Esophagus (tissue), 2 donors: ENCODE measurements around the gene STX8. TPM values are rescaled to one million over a fixed set of nuclear protein-coding genes. Genes with fewer than 3 reads are reported as not detected.

Experiments used
- H3K27ac ChIP-seq, 2 donors: one replicate each; pipeline ENCODE4 v1.5.1; 2013; ENCODE audit warnings: low read depth in 2 of 2, mild to moderate bottlenecking in 2 of 2, inconsistent platforms in 1 of 2, low read length in 1 of 2, moderate library complexity in 1 of 2
- H3K27me3 ChIP-seq, 2 donors: one replicate each; pipeline ENCODE4 v1.6.1; 2013; ENCODE audit warnings: low read length in 2 of 2, control low read depth in 1 of 2, mild to moderate bottlenecking in 1 of 2; ENCODE audit not compliant: insufficient read depth in 2 of 2, control insufficient read depth in 1 of 2
- H3K36me3 ChIP-seq, 2 donors: one replicate each; pipeline ENCODE4 v1.6.1; 2013; ENCODE audit warnings: low read length in 1 of 2; ENCODE audit not compliant: control insufficient read depth in 2 of 2, insufficient read depth in 2 of 2
- H3K4me1 ChIP-seq, 2 donors: one replicate each; pipeline ENCODE4 v1.6.1; 2013; ENCODE audit warnings: low read length in 1 of 2; ENCODE audit not compliant: control insufficient read depth in 2 of 2, insufficient read depth in 2 of 2
- H3K4me3 ChIP-seq, 2 donors: one replicate each; pipeline ENCODE4 v1.5.1; 2013; ENCODE audit warnings: low read length in 2 of 2, mild to moderate bottlenecking in 2 of 2, low read depth in 1 of 2, moderate library complexity in 1 of 2
- H3K9me3 ChIP-seq, 2 donors: one replicate each; pipeline ENCODE4 v1.6.1; 2013; ENCODE audit warnings: mild to moderate bottlenecking in 2 of 2, low read depth in 1 of 2, low read length in 1 of 2, moderate library complexity in 1 of 2; ENCODE audit not compliant: control insufficient read depth in 2 of 2, insufficient read depth in 1 of 2
- WGBS, 2 donors: extraction: QIAGEN DNeasy Blood & Tissue Kit; methylation state at CpG; one replicate each; pipeline ENCODE4 v1.1.7; 2013; 5-methylcytosine and 5-hydroxymethylcytosine counted together
- polyA plus RNA-seq, 2 donors: library from polyadenylated mRNA; stranded (reverse); fragments of 200-250 nt; gene quantifications; one replicate each; pipeline ENCODE4 v1.2.3, GENCODE V29; 2013
- donor health status: healthy with polysubstance abuse.
- donor health status: Bipolar disorder and iron deficiency.

STX8 gene
- polyA plus RNA-seq, 2 donors: 37.0 to 44.8 TPM

DNA sequence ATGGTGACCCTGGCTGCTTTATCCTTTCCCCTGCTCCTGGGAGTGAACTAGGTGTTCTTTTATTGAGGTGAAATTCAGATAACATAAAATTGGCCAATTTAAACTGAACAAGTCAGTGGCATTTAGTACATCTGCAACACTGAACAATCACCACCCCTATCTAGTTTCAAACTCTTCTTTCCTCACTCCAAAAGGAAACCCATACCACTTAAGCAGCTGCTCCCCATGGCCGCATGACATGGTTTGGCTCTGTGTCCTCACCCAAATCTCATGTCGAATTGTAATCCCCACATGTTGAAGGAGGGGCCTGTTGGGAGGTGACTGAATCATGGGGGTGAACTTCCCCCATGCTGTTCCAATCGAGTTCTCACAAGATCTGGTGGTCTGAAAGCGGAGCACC, 154.1 kb downstream of the STX8 start:
- no peaks in the 10 kb centered on the region for H3K9me3 ChIP-seq
- no peaks in the 10 kb centered on the region for H3K27me3 ChIP-seq
- H3K4me3 ChIP-seq: no peak overlapping the region
- H3K4me1 ChIP-seq: no peaks in the 10 kb centered on the region
- WGBS, 2 donors: 91 to 92% methylated on average over 4 of the region's 4 CpGs
- no peak overlapping the region for H3K27ac ChIP-seq
- H3K36me3 ChIP-seq: no peaks in the 10 kb centered on the region

DNA sequence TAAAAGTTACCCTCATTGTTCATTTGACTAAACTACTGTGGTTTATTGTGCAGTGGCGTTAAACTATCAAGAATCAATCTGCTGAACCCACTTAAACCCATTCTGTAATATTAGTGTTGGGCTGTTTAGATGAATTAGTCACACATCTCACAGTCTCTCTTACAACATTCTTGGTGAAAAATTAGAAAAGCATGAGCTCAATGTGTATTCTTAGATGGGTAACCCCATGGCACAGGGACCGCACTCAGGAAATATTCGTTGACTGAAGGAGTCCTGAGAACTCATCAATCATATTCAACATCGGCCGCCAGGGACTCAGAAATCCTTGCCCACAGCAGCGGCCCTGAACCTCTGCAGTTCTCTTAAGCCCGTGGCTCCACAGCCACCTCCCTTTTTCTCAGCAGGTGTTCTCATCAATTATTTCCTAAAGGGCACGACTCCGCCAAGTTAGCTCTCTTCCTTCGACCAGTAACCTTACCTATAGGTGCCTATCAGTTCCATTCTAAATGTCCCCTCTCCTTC, 155.6 kb downstream of the STX8 start:
- Histone ChIP-seq H3K27me3 (no peaks in the 10 kb centered on the region), H3K4me1 (no peaks in the 10 kb centered on the region), H3K4me3 (no peak overlapping the region), H3K27ac (no peak overlapping the region), H3K9me3 (no peaks in the 10 kb centered on the region), H3K36me3 (no peaks in the 10 kb centered on the region)
- 85 to 86% methylated on average over 10 of the region's 10 CpGs for WGBS, 2 donors

DNA sequence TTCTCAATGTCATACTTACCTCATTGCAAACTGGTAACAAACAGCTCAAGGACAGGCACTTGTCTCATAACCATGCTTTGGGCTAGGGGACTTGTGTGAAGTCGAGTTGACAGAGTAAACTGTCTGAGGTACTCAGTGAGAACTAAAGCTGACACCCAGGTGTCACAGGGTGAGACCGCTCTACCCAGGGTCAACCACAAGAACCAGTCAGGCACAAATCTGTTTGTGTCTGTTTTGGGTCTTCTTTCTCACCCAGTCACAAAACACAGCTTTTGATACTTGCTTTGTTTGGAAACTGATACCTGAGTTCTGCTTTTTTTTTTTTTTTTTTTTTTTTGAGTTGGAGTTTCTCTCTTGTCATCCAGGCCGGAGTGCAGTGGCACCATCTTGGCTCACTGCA, 161.1 kb downstream of the STX8 start:
- Histone ChIP-seq H3K4me1 (no peaks in the 10 kb centered on the region), H3K9me3 (no peaks in the 10 kb centered on the region), H3K27ac (no peak overlapping the region), H3K27me3 (no peaks in the 10 kb centered on the region), H3K4me3 (no peak overlapping the region), H3K36me3 (no peaks in the 10 kb centered on the region)
- WGBS, 2 donors: 90 to 93% methylated on average over 3 of the region's 3 CpGs

DNA sequence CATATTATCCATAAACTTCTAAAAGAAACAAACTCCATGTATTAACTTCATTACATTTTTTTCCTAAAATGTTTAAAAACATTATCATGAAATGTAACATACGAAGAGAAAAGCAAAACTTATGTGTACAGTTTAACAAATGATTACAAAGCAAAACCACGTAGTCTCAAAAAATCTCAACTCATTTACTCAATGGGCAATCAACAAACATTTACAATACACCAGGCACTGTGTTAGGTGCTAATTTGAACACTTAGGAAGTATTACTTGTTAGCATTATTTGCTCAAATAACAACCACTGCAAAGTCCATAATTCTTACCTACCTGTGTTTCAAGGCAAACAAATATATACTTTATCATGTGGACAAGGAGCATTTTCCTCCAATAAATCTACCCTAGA, 164.9 kb downstream of the STX8 start:
- no peaks in the 10 kb centered on the region for H3K36me3 ChIP-seq
- no peaks in the 10 kb centered on the region for H3K9me3 ChIP-seq
- no peaks in the 10 kb centered on the region for H3K27me3 ChIP-seq
- H3K4me3 ChIP-seq: no peak overlapping the region
- H3K27ac ChIP-seq: no peak overlapping the region
- 84 to 86% methylated on average over 2 of the region's 2 CpGs for WGBS, 2 donors
- no peaks in the 10 kb centered on the region for H3K4me1 ChIP-seq

DNA sequence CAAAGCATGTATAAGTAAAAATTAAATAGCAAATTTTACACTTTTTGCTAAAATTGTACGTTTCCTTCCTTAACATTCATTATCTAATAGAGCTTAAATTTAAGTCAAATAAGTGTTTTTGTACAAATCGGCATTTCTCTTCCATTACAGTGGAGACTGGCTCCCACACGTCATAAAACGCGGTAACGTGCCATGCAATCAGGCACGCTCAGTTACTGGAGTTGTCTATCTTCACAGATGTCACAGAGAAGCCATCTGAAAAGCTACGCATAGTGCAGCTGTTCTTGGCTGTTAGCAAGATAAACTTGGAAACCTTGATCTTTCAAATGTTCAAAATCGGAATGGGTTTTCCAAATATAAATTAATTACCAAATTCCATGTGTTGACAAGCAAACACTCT, 165.3 kb downstream of the STX8 start:
- no peaks in the 10 kb centered on the region for H3K36me3 ChIP-seq
- no peaks in the 10 kb centered on the region for H3K4me1 ChIP-seq
- H3K9me3 ChIP-seq: no peaks in the 10 kb centered on the region
- no peaks in the 10 kb centered on the region for H3K27me3 ChIP-seq
- WGBS, 2 donors: 67 to 78% methylated on average over 9 of the region's 9 CpGs
- H3K27ac ChIP-seq: no peak overlapping the region
- no peak overlapping the region for H3K4me3 ChIP-seq

DNA sequence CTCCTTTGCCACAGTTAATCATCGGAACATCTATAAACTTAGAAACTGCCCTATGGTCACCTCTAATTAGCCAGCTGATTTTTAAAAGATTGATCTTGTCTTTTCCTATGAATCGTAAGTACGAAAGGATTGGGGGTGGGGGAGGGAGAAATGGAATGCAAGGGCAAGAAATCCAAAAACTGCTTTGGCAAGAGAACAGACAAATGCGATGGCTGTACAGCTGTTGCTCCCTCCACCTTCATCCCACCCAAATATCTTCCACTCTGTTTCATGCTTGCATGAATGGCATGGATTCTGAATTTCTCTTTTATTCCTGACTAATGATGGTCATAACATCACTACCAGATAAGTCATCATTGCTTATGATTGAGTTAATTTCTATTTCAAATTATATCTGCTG, 165.7 kb downstream of the STX8 start:
- WGBS, 2 donors: 29 to 42% methylated on average over 4 of the region's 4 CpGs
- H3K4me1 ChIP-seq: no peaks in the 10 kb centered on the region
- no peak overlapping the region for H3K4me3 ChIP-seq
- H3K36me3 ChIP-seq: no peaks in the 10 kb centered on the region
- no peaks in the 10 kb centered on the region for H3K9me3 ChIP-seq
- no peaks in the 10 kb centered on the region for H3K27me3 ChIP-seq
- no peak overlapping the region for H3K27ac ChIP-seq

DNA sequence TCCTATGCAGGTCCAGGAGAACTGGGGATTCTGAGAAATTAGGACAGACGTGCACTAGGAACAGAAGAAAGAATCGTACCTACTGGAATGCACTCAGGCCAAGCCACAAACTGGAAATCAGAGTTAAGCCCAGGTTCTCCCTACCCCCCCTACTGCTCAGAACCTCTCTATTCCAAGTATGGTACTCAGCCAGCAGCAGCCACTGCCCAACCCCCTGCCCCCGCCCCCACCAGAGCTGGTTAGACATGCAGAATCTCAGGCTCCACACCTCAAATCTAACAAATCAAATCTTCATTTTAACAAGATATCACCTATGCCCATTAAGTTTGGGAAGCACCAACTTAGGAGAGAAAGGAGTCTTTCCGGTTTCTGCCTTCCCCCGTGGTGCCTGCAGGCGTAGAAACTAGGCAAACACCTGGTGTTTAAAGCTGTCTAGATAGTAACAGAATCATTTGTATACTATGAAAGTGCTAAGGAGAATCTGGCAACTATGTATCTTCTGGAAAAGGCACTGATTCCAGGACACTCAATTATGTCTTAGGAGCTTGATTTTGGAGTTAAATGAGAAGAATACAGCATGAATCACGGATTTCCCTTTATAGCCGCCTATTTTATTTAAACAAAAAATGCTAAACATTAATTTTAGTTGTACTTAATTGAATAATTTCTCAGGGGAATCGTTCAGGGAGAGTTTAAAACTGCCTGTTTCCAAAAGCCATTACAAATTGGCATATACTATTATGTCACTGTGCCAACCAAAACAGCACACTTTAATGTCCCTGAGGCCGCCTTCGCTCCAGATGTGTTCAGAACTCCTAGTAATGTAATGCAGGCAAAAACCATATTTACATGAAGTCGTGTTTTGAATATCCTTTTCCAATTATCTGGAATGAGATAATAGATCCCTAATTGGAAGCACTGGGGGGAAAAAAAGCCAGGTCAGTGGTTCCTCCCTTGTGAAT, 166.5 kb downstream of the STX8 start:
- WGBS, 2 donors: 26 to 47% methylated on average over 12 of the region's 12 CpGs
- Histone ChIP-seq H3K27ac (peak overlapping the region in 1 of 2 donors; percentile 15), H3K9me3 (no peaks in the 10 kb centered on the region), H3K36me3 (no peaks in the 10 kb centered on the region), H3K4me3 (no peak overlapping the region), H3K27me3 (no peaks in the 10 kb centered on the region), H3K4me1 (no peaks in the 10 kb centered on the region)

DNA sequence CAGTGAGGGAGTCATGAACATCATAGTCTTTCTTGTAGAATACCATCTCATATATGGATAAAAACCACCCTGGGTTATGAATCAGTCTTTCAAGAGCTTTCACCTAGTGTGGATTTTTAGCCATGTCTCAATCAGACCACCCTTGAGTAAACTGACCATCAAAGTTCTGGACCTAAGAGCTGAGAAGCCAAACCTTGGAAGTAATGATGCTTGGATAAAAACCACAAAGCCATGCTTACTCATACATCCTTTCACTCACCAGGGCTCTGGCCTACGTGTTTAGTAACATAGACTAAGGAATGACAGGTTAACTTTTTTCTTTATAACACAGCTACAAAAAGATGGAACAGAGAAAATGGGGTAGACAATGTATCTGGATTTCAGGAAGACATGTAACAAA, 167.2 kb downstream of the STX8 start:
- H3K4me1 ChIP-seq: no peaks in the 10 kb centered on the region
- no peaks in the 10 kb centered on the region for H3K9me3 ChIP-seq
- no peaks in the 10 kb centered on the region for H3K36me3 ChIP-seq
- 64 to 65% methylated on average over 1 of the region's 1 CpG for WGBS, 2 donors
- no peak overlapping the region for H3K4me3 ChIP-seq
- no peak overlapping the region for H3K27ac ChIP-seq
- no peaks in the 10 kb centered on the region for H3K27me3 ChIP-seq

DNA sequence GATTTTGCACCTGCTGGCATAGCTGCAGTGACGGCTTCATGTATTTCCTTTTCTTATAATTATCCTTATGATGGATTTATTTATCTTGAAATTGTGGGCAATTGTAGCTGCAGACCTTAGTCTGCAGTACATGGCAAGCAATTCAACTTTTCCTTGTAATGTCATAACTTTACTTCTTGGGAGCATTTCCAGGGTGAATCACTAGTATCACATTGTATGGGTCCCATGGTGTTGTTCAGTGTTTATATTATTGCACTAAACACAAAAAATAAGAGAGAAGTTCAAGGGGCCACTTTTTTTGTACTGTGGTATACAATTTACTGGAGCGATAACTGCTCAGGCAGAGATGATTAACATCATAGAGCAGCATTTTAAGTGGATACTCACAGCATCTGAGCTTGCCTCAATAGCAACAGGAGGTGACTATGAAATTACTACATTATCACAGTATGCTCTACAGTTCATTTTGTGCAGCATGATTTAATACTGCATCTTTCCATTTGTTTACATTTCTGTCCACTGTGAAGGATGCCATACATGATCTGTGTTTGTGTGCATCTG, 169.5 kb downstream of the STX8 start:
- Histone ChIP-seq H3K27me3 (no peaks in the 10 kb centered on the region), H3K9me3 (no peaks in the 10 kb centered on the region), H3K4me3 (no peak overlapping the region), H3K36me3 (no peaks in the 10 kb centered on the region), H3K4me1 (no peaks in the 10 kb centered on the region), H3K27ac (no peak overlapping the region)
- WGBS, 2 donors: 84 to 88% methylated on average over 2 of the region's 2 CpGs
